SK-N-SH (cell line): ENCODE data around the gene ZIC1.

ENCODE experiments used
- EP300 ChIP-seq, 2 experiments: IDR thresholded peaks; 2 replicates each; pipeline versions ENCODE4 v1.4.0 to v1.6.1; 2012; ENCODE audit warnings: borderline replicate concordance in 1 of 2, low read depth in 1 of 2, low read length in 1 of 2
- EZH2phosphoT487 ChIP-seq: fragments of 200-600 bp; sonication (generic); IDR thresholded peaks from 2 replicates; pipeline ENCODE4 v1.6.1; 2017; ENCODE audit warnings: low read depth, mixed run types, mild to moderate bottlenecking, antibody characterized with exemption, moderate library complexity, borderline replicate concordance
- RFX5 ChIP-seq: IDR thresholded peaks from 2 replicates; pipeline ENCODE4 v1.6.1; 2012; ENCODE audit warnings: mild to moderate bottlenecking, improper control_type of control experiment, low read length
- RXRA ChIP-seq: IDR thresholded peaks from 2 replicates; pipeline ENCODE4 v1.4.0; 2012; ENCODE audit warnings: low read depth, mild to moderate bottlenecking, borderline replicate concordance
- SIN3A ChIP-seq: IDR thresholded peaks from 2 replicates; pipeline ENCODE4 v1.6.1; 2012; ENCODE audit warnings: low read depth, mild to moderate bottlenecking, low read length, moderate library complexity, borderline replicate concordance
- TCF12 ChIP-seq: IDR thresholded peaks from 2 replicates; pipeline ENCODE4 v1.4.0; 2012
- YY1 ChIP-seq: IDR thresholded peaks from 2 replicates; pipeline ENCODE4 v1.4.0; 2012; ENCODE audit warnings: low read depth, mild to moderate bottlenecking
- TF ChIP-seq, protein P1 (sequence below): fragments of 200-600 bp; sonication (generic); IDR thresholded peaks from 2 replicates; pipeline ENCODE4 v1.6.1; 2017; ENCODE audit warnings: antibody characterized with exemption, mild to moderate bottlenecking, moderate library complexity
- TF ChIP-seq, protein P2 (sequence below): IDR thresholded peaks from 2 replicates; pipeline ENCODE4 v1.4.0; 2012; ENCODE audit warnings: low read depth, borderline replicate concordance
- TF ChIP-seq, protein P3 (sequence below): IDR thresholded peaks from 2 replicates; pipeline ENCODE4 v1.6.1; 2012; ENCODE audit warnings: mild to moderate bottlenecking, low read depth, low read length, moderate library complexity
- TF ChIP-seq, protein P4 (sequence below): fragments of 150-350 bp; IDR thresholded peaks from 2 replicates; pipeline ENCODE4 v1.6.1; 2017; ENCODE audit warnings: antibody characterized with exemption, low read length, low read depth, borderline replicate concordance

GRCh38 chr3:147403511-147403910 lies 5.7 kb upstream of the ZIC1 start:
- TF ChIP-seq EP300 (IDR thresholded peaks at IDR 0.05; ENCODE audit: borderline replicate concordance in 1 of 2, low read depth in 1 of 2, low read length in 1 of 2): no peak
- TF ChIP-seq, protein P1, sequence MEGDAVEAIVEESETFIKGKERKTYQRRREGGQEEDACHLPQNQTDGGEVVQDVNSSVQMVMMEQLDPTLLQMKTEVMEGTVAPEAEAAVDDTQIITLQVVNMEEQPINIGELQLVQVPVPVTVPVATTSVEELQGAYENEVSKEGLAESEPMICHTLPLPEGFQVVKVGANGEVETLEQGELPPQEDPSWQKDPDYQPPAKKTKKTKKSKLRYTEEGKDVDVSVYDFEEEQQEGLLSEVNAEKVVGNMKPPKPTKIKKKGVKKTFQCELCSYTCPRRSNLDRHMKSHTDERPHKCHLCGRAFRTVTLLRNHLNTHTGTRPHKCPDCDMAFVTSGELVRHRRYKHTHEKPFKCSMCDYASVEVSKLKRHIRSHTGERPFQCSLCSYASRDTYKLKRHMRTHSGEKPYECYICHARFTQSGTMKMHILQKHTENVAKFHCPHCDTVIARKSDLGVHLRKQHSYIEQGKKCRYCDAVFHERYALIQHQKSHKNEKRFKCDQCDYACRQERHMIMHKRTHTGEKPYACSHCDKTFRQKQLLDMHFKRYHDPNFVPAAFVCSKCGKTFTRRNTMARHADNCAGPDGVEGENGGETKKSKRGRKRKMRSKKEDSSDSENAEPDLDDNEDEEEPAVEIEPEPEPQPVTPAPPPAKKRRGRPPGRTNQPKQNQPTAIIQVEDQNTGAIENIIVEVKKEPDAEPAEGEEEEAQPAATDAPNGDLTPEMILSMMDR: no peak
- no peak for TF ChIP-seq SIN3A
- no peak for TF ChIP-seq RXRA
- TF ChIP-seq EZH2phosphoT487: no peak
- no peak for TF ChIP-seq RFX5
- TF ChIP-seq, protein P2, sequence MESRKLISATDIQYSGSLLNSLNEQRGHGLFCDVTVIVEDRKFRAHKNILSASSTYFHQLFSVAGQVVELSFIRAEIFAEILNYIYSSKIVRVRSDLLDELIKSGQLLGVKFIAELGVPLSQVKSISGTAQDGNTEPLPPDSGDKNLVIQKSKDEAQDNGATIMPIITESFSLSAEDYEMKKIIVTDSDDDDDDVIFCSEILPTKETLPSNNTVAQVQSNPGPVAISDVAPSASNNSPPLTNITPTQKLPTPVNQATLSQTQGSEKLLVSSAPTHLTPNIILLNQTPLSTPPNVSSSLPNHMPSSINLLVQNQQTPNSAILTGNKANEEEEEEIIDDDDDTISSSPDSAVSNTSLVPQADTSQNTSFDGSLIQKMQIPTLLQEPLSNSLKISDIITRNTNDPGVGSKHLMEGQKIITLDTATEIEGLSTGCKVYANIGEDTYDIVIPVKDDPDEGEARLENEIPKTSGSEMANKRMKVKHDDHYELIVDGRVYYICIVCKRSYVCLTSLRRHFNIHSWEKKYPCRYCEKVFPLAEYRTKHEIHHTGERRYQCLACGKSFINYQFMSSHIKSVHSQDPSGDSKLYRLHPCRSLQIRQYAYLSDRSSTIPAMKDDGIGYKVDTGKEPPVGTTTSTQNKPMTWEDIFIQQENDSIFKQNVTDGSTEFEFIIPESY: no peak
- TF ChIP-seq, protein P3, sequence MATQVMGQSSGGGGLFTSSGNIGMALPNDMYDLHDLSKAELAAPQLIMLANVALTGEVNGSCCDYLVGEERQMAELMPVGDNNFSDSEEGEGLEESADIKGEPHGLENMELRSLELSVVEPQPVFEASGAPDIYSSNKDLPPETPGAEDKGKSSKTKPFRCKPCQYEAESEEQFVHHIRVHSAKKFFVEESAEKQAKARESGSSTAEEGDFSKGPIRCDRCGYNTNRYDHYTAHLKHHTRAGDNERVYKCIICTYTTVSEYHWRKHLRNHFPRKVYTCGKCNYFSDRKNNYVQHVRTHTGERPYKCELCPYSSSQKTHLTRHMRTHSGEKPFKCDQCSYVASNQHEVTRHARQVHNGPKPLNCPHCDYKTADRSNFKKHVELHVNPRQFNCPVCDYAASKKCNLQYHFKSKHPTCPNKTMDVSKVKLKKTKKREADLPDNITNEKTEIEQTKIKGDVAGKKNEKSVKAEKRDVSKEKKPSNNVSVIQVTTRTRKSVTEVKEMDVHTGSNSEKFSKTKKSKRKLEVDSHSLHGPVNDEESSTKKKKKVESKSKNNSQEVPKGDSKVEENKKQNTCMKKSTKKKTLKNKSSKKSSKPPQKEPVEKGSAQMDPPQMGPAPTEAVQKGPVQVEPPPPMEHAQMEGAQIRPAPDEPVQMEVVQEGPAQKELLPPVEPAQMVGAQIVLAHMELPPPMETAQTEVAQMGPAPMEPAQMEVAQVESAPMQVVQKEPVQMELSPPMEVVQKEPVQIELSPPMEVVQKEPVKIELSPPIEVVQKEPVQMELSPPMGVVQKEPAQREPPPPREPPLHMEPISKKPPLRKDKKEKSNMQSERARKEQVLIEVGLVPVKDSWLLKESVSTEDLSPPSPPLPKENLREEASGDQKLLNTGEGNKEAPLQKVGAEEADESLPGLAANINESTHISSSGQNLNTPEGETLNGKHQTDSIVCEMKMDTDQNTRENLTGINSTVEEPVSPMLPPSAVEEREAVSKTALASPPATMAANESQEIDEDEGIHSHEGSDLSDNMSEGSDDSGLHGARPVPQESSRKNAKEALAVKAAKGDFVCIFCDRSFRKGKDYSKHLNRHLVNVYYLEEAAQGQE: no peak
- TF ChIP-seq, protein P4, sequence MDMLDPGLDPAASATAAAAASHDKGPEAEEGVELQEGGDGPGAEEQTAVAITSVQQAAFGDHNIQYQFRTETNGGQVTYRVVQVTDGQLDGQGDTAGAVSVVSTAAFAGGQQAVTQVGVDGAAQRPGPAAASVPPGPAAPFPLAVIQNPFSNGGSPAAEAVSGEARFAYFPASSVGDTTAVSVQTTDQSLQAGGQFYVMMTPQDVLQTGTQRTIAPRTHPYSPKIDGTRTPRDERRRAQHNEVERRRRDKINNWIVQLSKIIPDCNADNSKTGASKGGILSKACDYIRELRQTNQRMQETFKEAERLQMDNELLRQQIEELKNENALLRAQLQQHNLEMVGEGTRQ: no peak
- TF ChIP-seq YY1: no peak
- TF ChIP-seq TCF12: no peak
